NCI-H345 treated with DMSO at 0.1 percent for 48 hours (cell line): ENCODE measurements around the gene MET.

Experiments used
- DNase-seq: peaks from one replicate; lab custom pipeline; 2025; ENCODE audit not compliant: unreplicated experiment; lab: John Stamatoyannopoulos, UW

The MET gene

GRCh38 chr7:116842371-116842770, 170.4 kb downstream of the MET start:
- DNase-seq = no peak

GRCh38 chr7:116843378-116843777, 171.4 kb downstream of the MET start:
- no peak for DNase-seq
